ENCODE results near the gene EEF1A2. TPM values are rescaled to one million over a fixed set of nuclear protein-coding genes. Genes with fewer than 3 reads are reported as not detected.

EEF1A2 gene
- total and polyA plus RNA-seq, 4 donors = 0.05 to 0.12 TPM; not detected in 2

GRCh38 chr20:63539441-63540370 is 40.8 kb upstream of the EEF1A2 start:
- Histone ChIP-seq H3K9ac (ENCODE audit: low read depth in 1 of 2, low read length in 2 of 2) (no peak overlapping the region), H3K27me3 (ENCODE audit: control insufficient read depth in 4 of 4, insufficient read depth in 4 of 4, low read length in 3 of 4) (no peaks in the 10 kb centered on the region), H3K27ac (ENCODE audit: low read depth in 1 of 2, low read length in 2 of 2) (no peak overlapping the region), H3K4me1 (ENCODE audit: control insufficient read depth in 4 of 4, insufficient read depth in 4 of 4, low read length in 3 of 4) (peaks cover 10 to 25% (median 18%) of the 10 kb centered on the region in 4 donors), H3K9me3 (ENCODE audit: control insufficient read depth in 4 of 4, low read length in 3 of 4) (no peaks in the 10 kb centered on the region), H3K4me3 (ENCODE audit: low read depth in 1 of 3, low read length in 3 of 3) (no peak overlapping the region), H3K36me3 (ENCODE audit: control insufficient read depth in 4 of 4, insufficient read depth in 3 of 4, low read depth in 1 of 4, low read length in 3 of 4) (no peaks in the 10 kb centered on the region)
- TF ChIP-seq RXRA (IDR thresholded peaks at IDR 0.05) (no peak), YY1 (IDR thresholded peaks at IDR 0.05) (no peak), GABPA (IDR thresholded peaks at IDR 0.05 in 1 of 2, conservative IDR thresholded peaks at IDR 0.05 in 1 of 2) (no peak), HNF4A (conservative IDR thresholded peaks at IDR 0.05) (no peak), JUND (IDR thresholded peaks at IDR 0.05) (no peak), TAF1 (conservative IDR thresholded peaks at IDR 0.05) (no peak), SP1 (IDR thresholded peaks at IDR 0.05) (no peak), HNF4G (IDR thresholded peaks at IDR 0.05) (no peak), FOXA1 (IDR thresholded peaks at IDR 0.05) (no peak), NR2F2 (IDR thresholded peaks at IDR 0.05) (no peak), REST (IDR thresholded peaks at IDR 0.05) (no peak)
- TF ChIP-seq, protein P1, sequence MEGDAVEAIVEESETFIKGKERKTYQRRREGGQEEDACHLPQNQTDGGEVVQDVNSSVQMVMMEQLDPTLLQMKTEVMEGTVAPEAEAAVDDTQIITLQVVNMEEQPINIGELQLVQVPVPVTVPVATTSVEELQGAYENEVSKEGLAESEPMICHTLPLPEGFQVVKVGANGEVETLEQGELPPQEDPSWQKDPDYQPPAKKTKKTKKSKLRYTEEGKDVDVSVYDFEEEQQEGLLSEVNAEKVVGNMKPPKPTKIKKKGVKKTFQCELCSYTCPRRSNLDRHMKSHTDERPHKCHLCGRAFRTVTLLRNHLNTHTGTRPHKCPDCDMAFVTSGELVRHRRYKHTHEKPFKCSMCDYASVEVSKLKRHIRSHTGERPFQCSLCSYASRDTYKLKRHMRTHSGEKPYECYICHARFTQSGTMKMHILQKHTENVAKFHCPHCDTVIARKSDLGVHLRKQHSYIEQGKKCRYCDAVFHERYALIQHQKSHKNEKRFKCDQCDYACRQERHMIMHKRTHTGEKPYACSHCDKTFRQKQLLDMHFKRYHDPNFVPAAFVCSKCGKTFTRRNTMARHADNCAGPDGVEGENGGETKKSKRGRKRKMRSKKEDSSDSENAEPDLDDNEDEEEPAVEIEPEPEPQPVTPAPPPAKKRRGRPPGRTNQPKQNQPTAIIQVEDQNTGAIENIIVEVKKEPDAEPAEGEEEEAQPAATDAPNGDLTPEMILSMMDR (IDR thresholded peaks at IDR 0.05; ENCODE audit: low read depth, low read length, missing input control) = no peak
- TF ChIP-seq, protein P2, sequence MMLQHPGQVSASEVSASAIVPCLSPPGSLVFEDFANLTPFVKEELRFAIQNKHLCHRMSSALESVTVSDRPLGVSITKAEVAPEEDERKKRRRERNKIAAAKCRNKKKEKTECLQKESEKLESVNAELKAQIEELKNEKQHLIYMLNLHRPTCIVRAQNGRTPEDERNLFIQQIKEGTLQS (IDR thresholded peaks at IDR 0.05) = no peak
- TF ChIP-seq, protein P3, sequence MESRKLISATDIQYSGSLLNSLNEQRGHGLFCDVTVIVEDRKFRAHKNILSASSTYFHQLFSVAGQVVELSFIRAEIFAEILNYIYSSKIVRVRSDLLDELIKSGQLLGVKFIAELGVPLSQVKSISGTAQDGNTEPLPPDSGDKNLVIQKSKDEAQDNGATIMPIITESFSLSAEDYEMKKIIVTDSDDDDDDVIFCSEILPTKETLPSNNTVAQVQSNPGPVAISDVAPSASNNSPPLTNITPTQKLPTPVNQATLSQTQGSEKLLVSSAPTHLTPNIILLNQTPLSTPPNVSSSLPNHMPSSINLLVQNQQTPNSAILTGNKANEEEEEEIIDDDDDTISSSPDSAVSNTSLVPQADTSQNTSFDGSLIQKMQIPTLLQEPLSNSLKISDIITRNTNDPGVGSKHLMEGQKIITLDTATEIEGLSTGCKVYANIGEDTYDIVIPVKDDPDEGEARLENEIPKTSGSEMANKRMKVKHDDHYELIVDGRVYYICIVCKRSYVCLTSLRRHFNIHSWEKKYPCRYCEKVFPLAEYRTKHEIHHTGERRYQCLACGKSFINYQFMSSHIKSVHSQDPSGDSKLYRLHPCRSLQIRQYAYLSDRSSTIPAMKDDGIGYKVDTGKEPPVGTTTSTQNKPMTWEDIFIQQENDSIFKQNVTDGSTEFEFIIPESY (IDR thresholded peaks at IDR 0.05) = no peak
- 91% methylated on average over 29 of the region's 29 CpGs for WGBS
- no peak for DNase-seq (ENCODE audit: low spot score)

DNA sequence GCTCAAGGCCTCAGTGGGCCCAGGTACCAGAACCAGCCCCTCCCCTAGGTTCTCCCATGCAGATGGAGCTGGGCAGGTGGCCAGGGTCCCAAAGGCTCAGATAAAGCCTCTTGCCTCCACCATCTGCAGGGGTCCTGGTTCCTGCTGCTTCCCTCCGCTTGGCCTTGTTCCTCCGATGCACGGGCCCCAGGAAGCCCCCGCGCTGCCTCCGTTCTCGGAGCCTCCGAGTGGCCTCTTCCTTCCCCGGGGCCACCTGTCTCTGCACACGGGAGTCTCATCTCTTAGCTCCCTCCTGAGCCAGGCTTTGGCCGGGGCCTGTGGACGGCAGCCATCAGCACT is 40.2 kb upstream of the EEF1A2 start:
- Histone ChIP-seq H3K36me3 (ENCODE audit: control insufficient read depth in 4 of 4, insufficient read depth in 3 of 4, low read depth in 1 of 4, low read length in 3 of 4) (no peaks in the 10 kb centered on the region), H3K27ac (ENCODE audit: low read depth in 1 of 2, low read length in 2 of 2) (no peak overlapping the region), H3K27me3 (ENCODE audit: control insufficient read depth in 4 of 4, insufficient read depth in 4 of 4, low read length in 3 of 4) (no peaks in the 10 kb centered on the region), H3K9ac (ENCODE audit: low read depth in 1 of 2, low read length in 2 of 2) (no peak overlapping the region), H3K4me3 (ENCODE audit: low read depth in 1 of 3, low read length in 3 of 3) (no peak overlapping the region), H3K9me3 (ENCODE audit: control insufficient read depth in 4 of 4, low read length in 3 of 4) (no peaks in the 10 kb centered on the region), H3K4me1 (ENCODE audit: control insufficient read depth in 4 of 4, insufficient read depth in 4 of 4, low read length in 3 of 4) (peaks cover 10 to 28% (median 19%) of the 10 kb centered on the region in 4 donors)
- 85% methylated on average over 12 of the region's 12 CpGs for WGBS
- no peak for DNase-seq (ENCODE audit: low spot score)
- TF ChIP-seq SP1 (IDR thresholded peaks at IDR 0.05) (no peak), GABPA (IDR thresholded peaks at IDR 0.05 in 1 of 2, conservative IDR thresholded peaks at IDR 0.05 in 1 of 2) (no peak), FOXA2 (IDR thresholded peaks at IDR 0.05) (no peak), EGR1 (IDR thresholded peaks at IDR 0.05; ENCODE audit: low read depth in 2 of 2) (no peak), NR2F2 (IDR thresholded peaks at IDR 0.05) (no peak), TAF1 (conservative IDR thresholded peaks at IDR 0.05) (no peak), YY1 (IDR thresholded peaks at IDR 0.05) (no peak), FOXA1 (IDR thresholded peaks at IDR 0.05) (no peak), HNF4A (conservative IDR thresholded peaks at IDR 0.05) (no peak), MAX (IDR thresholded peaks at IDR 0.05) (no peak), JUND (IDR thresholded peaks at IDR 0.05) (no peak)
- TF ChIP-seq, protein P2 (IDR thresholded peaks at IDR 0.05) = no peak
- TF ChIP-seq, protein P3 (IDR thresholded peaks at IDR 0.05) = no peak
- TF ChIP-seq, protein P1 (IDR thresholded peaks at IDR 0.05; ENCODE audit: low read depth, low read length, missing input control) = no peak
